ENCODE data around the gene FAM72B.
"Not testable (repeated sequence)": the region's sequence is repeated elsewhere in the genome, so short reads cannot be mapped to it uniquely, and the experiment has no call there.

Gene FAM72B

GRCh38 chr1:121200232-121200631 lies 16.1 kb upstream of the FAM72B start:
- not testable (repeated sequence) for DNase-seq (ENCODE audit: low read depth, low spot score)

GRCh38 chr1:121199763-121200162 lies 15.6 kb upstream of the FAM72B start:
- DNase-seq (ENCODE audit: low read depth, low spot score) = not testable (repeated sequence)

- not testable (repeated sequence) for DNase-seq (ENCODE audit: low read depth, low spot score)
These were observed 13.1 kb upstream of the FAM72B start for GRCh38 chr1:121197095-121197882.

- not testable (repeated sequence) for DNase-seq (ENCODE audit: low read depth, low spot score)
These were observed 8.4 kb upstream of the FAM72B start for GRCh38 chr1:121192512-121192911.

- DNase-seq (ENCODE audit: low read depth, low spot score) = not testable (repeated sequence)
These were observed 3.8 kb upstream of the FAM72B start for GRCh38 chr1:121187914-121188313.

GRCh38 chr1:121186191-121186590 lies 2.1 kb upstream of the FAM72B start:
- DNase-seq (ENCODE audit: low read depth, low spot score) = not testable (repeated sequence)

GRCh38 chr1:121185140-121185708 lies 1.1 kb upstream of the FAM72B start:
- not testable (repeated sequence) for DNase-seq (ENCODE audit: low read depth, low spot score)

GRCh38 chr1:121183867-121184266 lies 273 bp downstream of the FAM72B start:
- peak; percentile 31 for DNase-seq (ENCODE audit: low read depth, low spot score)

- not testable (repeated sequence) for DNase-seq (ENCODE audit: low read depth, low spot score)
These were observed 5.9 kb downstream of the FAM72B start for GRCh38 chr1:121178197-121178596.

- not testable (repeated sequence) for DNase-seq (ENCODE audit: low read depth, low spot score)
These were observed 7.5 kb downstream of the FAM72B start for GRCh38 chr1:121176649-121177048.

GRCh38 chr1:121168152-121168668 lies 15.9 kb downstream of the FAM72B start:
- not testable (repeated sequence) for DNase-seq (ENCODE audit: low read depth, low spot score)

GRCh38 chr1:121167225-121167738 lies 16.9 kb downstream of the FAM72B start:
- not testable (repeated sequence) for DNase-seq (ENCODE audit: low read depth, low spot score)

- DNase-seq (ENCODE audit: low read depth, low spot score) = not testable (repeated sequence)
These were observed 18.8 kb downstream of the FAM72B start for GRCh38 chr1:121165296-121165695.

GRCh38 chr1:121163850-121164757 lies 20.0 kb downstream of the FAM72B start:
- peak; percentile 1 for DNase-seq (ENCODE audit: low read depth, low spot score)

GRCh38 chr1:121161199-121161901 lies 22.8 kb downstream of the FAM72B start:
- DNase-seq (ENCODE audit: low read depth, low spot score) = not testable (repeated sequence)

- DNase-seq (ENCODE audit: low read depth, low spot score) = peak; percentile 2
These were observed 24.0 kb downstream of the FAM72B start for GRCh38 chr1:121160118-121160517.

GRCh38 chr1:121157609-121158008 lies 26.5 kb downstream of the FAM72B start:
- DNase-seq (ENCODE audit: low read depth, low spot score) = not testable (repeated sequence)

GRCh38 chr1:121156958-121157603 lies 27.1 kb downstream of the FAM72B start:
- not testable (repeated sequence) for DNase-seq (ENCODE audit: low read depth, low spot score)

GRCh38 chr1:121155671-121156358 lies 28.3 kb downstream of the FAM72B start:
- peak; percentile 1 for DNase-seq (ENCODE audit: low read depth, low spot score)

- DNase-seq (ENCODE audit: low read depth, low spot score) = not testable (repeated sequence)
These were observed 29.3 kb downstream of the FAM72B start for GRCh38 chr1:121154811-121155210.

All from ELF-1 (cell line).